GM15510 (cell line): ENCODE results near the gene PITPNC1.

Source experiments
- POLR2A ChIP-seq: IDR thresholded peaks from 3 replicates; pipeline ENCODE4 v1.6.1; 2011; ENCODE audit warnings: borderline replicate concordance; ENCODE audit not compliant: insufficient read length; ENCODE audit errors: extremely low read depth

PITPNC1 gene

GRCh38 chr17:67546578-67547527, 169.8 kb downstream of the PITPNC1 start:
- no peak for TF ChIP-seq POLR2A

- TF ChIP-seq POLR2A = no peak
Measured at GRCh38 chr17:67548693-67549092, 171.6 kb downstream of the PITPNC1 start.

GRCh38 chr17:67549820-67550219, 172.7 kb downstream of the PITPNC1 start:
- no peak for TF ChIP-seq POLR2A

- TF ChIP-seq POLR2A = no peak
Measured at GRCh38 chr17:67554634-67555033, 177.6 kb downstream of the PITPNC1 start.

GRCh38 chr17:67555855-67556254, 178.8 kb downstream of the PITPNC1 start:
- no peak for TF ChIP-seq POLR2A

GRCh38 chr17:67557052-67557845, 180.2 kb downstream of the PITPNC1 start:
- TF ChIP-seq POLR2A = no peak

- TF ChIP-seq POLR2A = no peak
Measured at GRCh38 chr17:67557921-67558320, 180.8 kb downstream of the PITPNC1 start.

- no peak for TF ChIP-seq POLR2A
Measured at GRCh38 chr17:67558740-67559380, 181.8 kb downstream of the PITPNC1 start.

GRCh38 chr17:67559381-67559966, 182.4 kb downstream of the PITPNC1 start:
- TF ChIP-seq POLR2A = no peak

GRCh38 chr17:67562005-67562404, 184.9 kb downstream of the PITPNC1 start:
- TF ChIP-seq POLR2A = no peak

- TF ChIP-seq POLR2A = no peak
Measured at GRCh38 chr17:67563692-67564228, 186.7 kb downstream of the PITPNC1 start.

GRCh38 chr17:67565068-67565467, 188.0 kb downstream of the PITPNC1 start:
- TF ChIP-seq POLR2A = no peak

- TF ChIP-seq POLR2A = no peak
Measured at GRCh38 chr17:67566656-67567055, 189.6 kb downstream of the PITPNC1 start.

GRCh38 chr17:67569015-67569451, 192.0 kb downstream of the PITPNC1 start:
- no peak for TF ChIP-seq POLR2A
